Prostate gland (tissue), 2 donors: ENCODE results near the gene TNIP2. TPM values are rescaled to one million over a fixed set of nuclear protein-coding genes. Genes with fewer than 3 reads are reported as not detected.

ENCODE experiments used
- DNase-seq: peaks from one replicate; pipeline ENCODE4 v3.0.0-alpha.2; 2019; ENCODE audit warnings: low spot score
- H3K27ac ChIP-seq, 2 donors: fragments of 200-600 bp; sonication (generic); 2 replicates each; pipeline ENCODE4 v1.5.1; 2017 to 2019
- H3K27me3 ChIP-seq: fragments of 200-600 bp; sonication (generic); replicated peaks from 2 replicates; pipeline ENCODE4 v1.5.1; 2019; ENCODE audit not compliant: insufficient read depth
- H3K36me3 ChIP-seq, 2 donors: fragments of 200-600 bp; sonication (generic); 1 replicate in 1 of 2; 2 replicates in 1 of 2; pipeline versions ENCODE4 v1.5.1 to v1.8.1; 2017 to 2019
- H3K4me1 ChIP-seq: fragments of 200-600 bp; sonication (generic); replicated peaks from 2 replicates; pipeline ENCODE4 v1.5.1; 2019
- H3K4me3 ChIP-seq, 2 donors: fragments of 200-600 bp; sonication (generic); 2 replicates each; pipeline ENCODE4 v1.5.1; 2017 to 2019
- H3K9me3 ChIP-seq: fragments of 200-600 bp; sonication (generic); 2 replicates; pipeline ENCODE4 v1.5.1; 2017
- CTCF ChIP-seq, 4 experiments: fragments of 200-600 bp in 2 of 4; fragments of 450-650 bp in 2 of 4; sonication (generic) in 2 of 4; IDR thresholded peaks; 1 replicate in 3 of 4; 2 replicates in 1 of 4; pipeline ENCODE4 v1.5.1; 2016 to 2019; ENCODE audit warnings: antibody characterized with exemption in 4 of 4, mild to moderate bottlenecking in 2 of 4, moderate library complexity in 2 of 4
- POLR2A ChIP-seq: fragments of 450-650 bp; IDR thresholded peaks from one replicate; pipeline ENCODE4 v1.6.1; 2016; ENCODE audit warnings: antibody characterized with exemption, mild to moderate bottlenecking
- POLR2AphosphoS5 ChIP-seq: sonication (generic); formaldehyde crosslinking; IDR thresholded peaks from one replicate; pipeline ENCODE4 v1.6.1; 2017; ENCODE audit warnings: antibody characterized with exemption
- WGBS: methylation state at CpG from one replicate; pipeline ENCODE4 v1.1.5; 2018; 5-methylcytosine and 5-hydroxymethylcytosine counted together
- intact Hi-C: fragments of 100-400 bp; cut with DNase I; formaldehyde crosslinking; loops from one replicate; pipeline ENCODE4 v1.14.2; 2022
- total RNA-seq, 2 donors: library from RNA; depleted of rRNA; stranded (reverse); fragments of >200 nt; gene quantifications; one replicate each; pipeline ENCODE4 v1.1.0, GENCODE V29; 2016

The TNIP2 gene
- total RNA-seq, 2 donors from 2014 or later: 54.8 to 94.0 TPM

GRCh38 chr4:2798399-2799223 lies 42.5 kb upstream of the TNIP2 start:
- Histone ChIP-seq H3K27ac (peak overlapping the region; percentile 63 to 76), H3K4me3 (no peak overlapping the region), H3K36me3 (no peaks in the 10 kb centered on the region), H3K4me1 (peaks cover 39% of the 10 kb centered on the region), H3K9me3 (no peaks in the 10 kb centered on the region), H3K27me3 (no peaks in the 10 kb centered on the region)
- intact Hi-C loops: no loop called here
- no peak for TF ChIP-seq CTCF (IDR thresholded peaks at IDR 0.05)
- TF ChIP-seq POLR2A: no peak
- TF ChIP-seq POLR2AphosphoS5: no peak
- WGBS: 56% methylated on average over 25 of the region's 29 CpGs
- no peak for DNase-seq

GRCh38 chr4:2797545-2798305 lies 41.6 kb upstream of the TNIP2 start:
- peak; percentile 73 for DNase-seq
- Histone ChIP-seq H3K27ac (peak overlapping the region; percentile 63 to 76), H3K4me3 (no peak overlapping the region), H3K36me3 (no peaks in the 10 kb centered on the region), H3K27me3 (no peaks in the 10 kb centered on the region), H3K9me3 (no peaks in the 10 kb centered on the region), H3K4me1 (peaks cover 39% of the 10 kb centered on the region)
- intact Hi-C loops: no loop called here
- WGBS: 25% methylated on average over 23 of the region's 23 CpGs
- peak; percentile 68 for TF ChIP-seq POLR2AphosphoS5
- TF ChIP-seq CTCF (IDR thresholded peaks at IDR 0.05): peak in 1 of 4 experiments; percentile 5
- TF ChIP-seq POLR2A: no peak

- no peaks in the 10 kb centered on the region for H3K36me3 ChIP-seq
- WGBS: 58% methylated on average over 12 of the region's 13 CpGs
- H3K27ac ChIP-seq: peak overlapping the region; percentile 63 to 76
- intact Hi-C loops: no loop called here
- H3K9me3 ChIP-seq: no peaks in the 10 kb centered on the region
- TF ChIP-seq POLR2A: no peak
- no peak for TF ChIP-seq POLR2AphosphoS5
- TF ChIP-seq CTCF (IDR thresholded peaks at IDR 0.05): no peak
- no peak overlapping the region for H3K4me3 ChIP-seq
- DNase-seq: no peak
- no peaks in the 10 kb centered on the region for H3K27me3 ChIP-seq
- H3K4me1 ChIP-seq: peaks cover 39% of the 10 kb centered on the region
These were observed 40.9 kb upstream of the TNIP2 start for GRCh38 chr4:2796849-2797544.

GRCh38 chr4:2795893-2796848 lies 40.0 kb upstream of the TNIP2 start:
- WGBS: 47% methylated on average over 25 of the region's 27 CpGs
- TF ChIP-seq POLR2AphosphoS5 (peak; percentile 69), POLR2A (peak; percentile 58), CTCF (IDR thresholded peaks at IDR 0.05) (peak in 2 of 4 experiments; percentile 4 to 25)
- Histone ChIP-seq H3K4me3 (no peak overlapping the region), H3K9me3 (no peaks in the 10 kb centered on the region), H3K27me3 (no peaks in the 10 kb centered on the region), H3K27ac (peak overlapping the region; percentile 63 to 76), H3K4me1 (peaks cover 38% of the 10 kb centered on the region), H3K36me3 (no peaks in the 10 kb centered on the region)
- DNase-seq: peak; percentile 85
- intact Hi-C loops: no loop called here
